A549 (cell line): ENCODE measurements around the gene KIF1B.

Source experiments
- CTCF ChIP-seq: fragments of >200 bp; sonication (Bioruptor Twin); formaldehyde crosslinking; IDR thresholded peaks from 3 replicates; pipeline ENCODE4 v1.5.1; 2016
- RARB ChIP-seq: fragments of 250-450 bp; sonication (Bioruptor Pico); IDR thresholded peaks from 2 replicates; pipeline ENCODE4 v1.8.0; 2021; ENCODE audit warnings: mild to moderate bottlenecking, moderate library complexity

- TF ChIP-seq RARB (CRISPR knock-in tag) (no peak), CTCF (no peak)
These were observed 96.1 kb downstream of the KIF1B start for GRCh38 chr1:10306435-10306834.
